ENCODE data around the gene ACOXL. TPM values are rescaled to one million over a fixed set of nuclear protein-coding genes. Genes with fewer than 3 reads are reported as not detected.

Gene ACOXL
- total RNA-seq, 2 donors from 2014 or later, result 0.52 TPM; not detected in 1

DNA sequence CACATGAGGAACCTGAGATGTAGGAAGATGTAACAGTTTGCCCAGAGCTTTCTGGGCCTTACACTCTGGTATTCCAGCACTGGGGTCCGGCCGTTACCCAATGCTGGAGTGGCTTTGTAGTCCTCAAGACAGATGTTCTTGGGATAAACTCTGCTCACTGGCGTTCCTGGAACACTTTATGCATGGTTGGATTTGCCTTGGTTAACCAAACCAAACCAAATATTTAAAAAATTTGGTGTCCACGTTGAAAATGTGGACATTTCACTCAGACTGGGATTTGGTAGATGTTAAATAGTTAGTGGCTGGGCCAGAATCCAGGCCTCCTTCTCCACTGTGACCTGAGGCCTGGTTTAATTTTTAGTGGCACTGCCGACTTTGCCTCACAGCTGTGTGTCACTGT is 81.5 kb downstream of the ACOXL start:
- H3K9me3 ChIP-seq, result no peaks in the 10 kb centered on the region
- DNase-seq (no peak), ATAC-seq (no peak)
- H3K4me1 ChIP-seq, result no peaks in the 10 kb centered on the region
- no peak for TF ChIP-seq POLR2A (IDR thresholded peaks at IDR 0.05)
- TF ChIP-seq, protein P1, sequence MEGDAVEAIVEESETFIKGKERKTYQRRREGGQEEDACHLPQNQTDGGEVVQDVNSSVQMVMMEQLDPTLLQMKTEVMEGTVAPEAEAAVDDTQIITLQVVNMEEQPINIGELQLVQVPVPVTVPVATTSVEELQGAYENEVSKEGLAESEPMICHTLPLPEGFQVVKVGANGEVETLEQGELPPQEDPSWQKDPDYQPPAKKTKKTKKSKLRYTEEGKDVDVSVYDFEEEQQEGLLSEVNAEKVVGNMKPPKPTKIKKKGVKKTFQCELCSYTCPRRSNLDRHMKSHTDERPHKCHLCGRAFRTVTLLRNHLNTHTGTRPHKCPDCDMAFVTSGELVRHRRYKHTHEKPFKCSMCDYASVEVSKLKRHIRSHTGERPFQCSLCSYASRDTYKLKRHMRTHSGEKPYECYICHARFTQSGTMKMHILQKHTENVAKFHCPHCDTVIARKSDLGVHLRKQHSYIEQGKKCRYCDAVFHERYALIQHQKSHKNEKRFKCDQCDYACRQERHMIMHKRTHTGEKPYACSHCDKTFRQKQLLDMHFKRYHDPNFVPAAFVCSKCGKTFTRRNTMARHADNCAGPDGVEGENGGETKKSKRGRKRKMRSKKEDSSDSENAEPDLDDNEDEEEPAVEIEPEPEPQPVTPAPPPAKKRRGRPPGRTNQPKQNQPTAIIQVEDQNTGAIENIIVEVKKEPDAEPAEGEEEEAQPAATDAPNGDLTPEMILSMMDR (IDR thresholded peaks at IDR 0.05), result no peak
- H3K27ac ChIP-seq, result no peak overlapping the region
- 73 to 85% methylated on average over 5 of the region's 5 CpGs for WGBS, 2 donors
- intact Hi-C loops (cut with DNase I), result no loop called here
- H3K27me3 ChIP-seq, result no peaks in the 10 kb centered on the region
- no peak overlapping the region for H3K4me3 ChIP-seq
- no peaks in the 10 kb centered on the region for H3K36me3 ChIP-seq (replicated peaks in 1 of 2; ENCODE audit: insufficient read depth in 1 of 2, low read depth in 2 of 2)

DNA sequence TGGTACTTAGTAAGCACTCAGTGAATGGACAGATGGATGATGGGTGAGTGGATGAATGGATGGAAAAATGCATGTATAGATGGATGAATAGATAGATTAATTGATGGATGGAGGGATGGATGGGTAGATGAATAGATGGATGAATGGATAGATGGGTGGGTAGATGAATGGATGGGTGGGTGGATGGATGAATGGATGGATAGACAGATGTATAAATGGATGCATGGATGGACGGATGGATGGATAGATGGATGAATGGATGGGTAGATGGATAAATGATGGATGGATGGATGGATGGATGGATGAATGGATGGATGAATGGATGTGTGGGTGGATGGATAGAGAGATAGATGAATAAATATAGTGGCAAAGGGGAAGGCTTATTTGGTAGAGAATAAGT is 83.6 kb downstream of the ACOXL start:
- Histone ChIP-seq H3K27ac (no peak overlapping the region), H3K27me3 (no peaks in the 10 kb centered on the region), H3K4me3 (no peak overlapping the region), H3K9me3 (no peaks in the 10 kb centered on the region), H3K4me1 (no peaks in the 10 kb centered on the region), H3K36me3 (replicated peaks in 1 of 2; ENCODE audit: insufficient read depth in 1 of 2, low read depth in 2 of 2) (no peaks in the 10 kb centered on the region)
- TF ChIP-seq, protein P1 (IDR thresholded peaks at IDR 0.05), result no peak
- TF ChIP-seq POLR2A (IDR thresholded peaks at IDR 0.05), result no peak
- intact Hi-C loops (cut with DNase I), result no loop called here
- ATAC-seq (no peak), DNase-seq (no peak)
- 64 to 72% methylated on average over 1 of the region's 1 CpG for WGBS, 2 donors

DNA sequence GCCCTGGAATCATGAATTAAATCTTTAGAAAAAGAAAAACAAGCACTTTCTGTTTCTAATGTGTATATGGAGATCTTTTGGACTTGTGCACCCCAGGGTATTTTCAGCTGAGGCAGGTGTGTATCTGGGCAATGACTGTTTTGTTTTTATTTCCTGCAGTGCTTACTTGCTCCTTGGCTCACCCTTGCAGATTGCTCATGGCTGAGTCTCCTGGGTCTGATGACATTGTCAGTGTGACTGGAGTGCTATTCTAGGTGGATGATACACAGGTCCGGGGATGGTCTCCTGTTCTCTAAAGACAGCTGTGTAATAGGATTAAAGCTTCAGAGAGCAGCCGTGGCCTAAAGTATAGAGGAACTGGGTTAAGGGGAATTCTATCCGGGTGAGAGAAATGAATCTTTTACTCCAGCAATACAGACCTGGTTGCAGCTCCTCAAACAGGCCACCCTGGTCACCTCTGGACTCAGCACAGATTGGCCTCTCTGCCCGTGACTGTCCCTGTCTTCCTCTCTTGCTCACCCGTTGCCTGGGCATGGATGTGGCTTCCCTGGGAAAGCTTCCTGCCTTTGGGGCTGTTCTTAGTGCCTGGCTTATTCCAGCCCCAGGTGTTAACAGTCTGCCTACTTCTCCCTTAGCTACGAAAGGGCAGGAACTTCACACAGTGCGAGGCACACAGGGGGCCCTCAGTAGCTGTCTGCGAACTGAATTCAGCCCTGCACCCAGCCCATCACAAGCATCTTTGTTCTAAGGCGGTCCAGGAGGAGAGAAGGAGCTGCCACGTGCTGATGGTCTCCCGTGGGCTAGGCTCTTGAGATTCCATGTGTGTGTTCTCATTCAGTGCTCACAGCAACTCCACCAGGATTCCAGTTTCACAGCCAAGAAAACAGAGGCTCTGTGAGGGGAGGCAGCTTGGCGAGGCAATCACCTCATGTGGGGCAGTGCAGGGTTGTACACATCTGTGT is 84.3 kb downstream of the ACOXL start:
- no peak for DNase-seq
- H3K9me3 ChIP-seq, result no peaks in the 10 kb centered on the region
- no peaks in the 10 kb centered on the region for H3K27me3 ChIP-seq
- H3K4me3 ChIP-seq, result no peak overlapping the region
- intact Hi-C loops (cut with DNase I), result no loop called here
- H3K4me1 ChIP-seq, result no peaks in the 10 kb centered on the region
- no peak overlapping the region for H3K27ac ChIP-seq
- 72 to 74% methylated on average over 12 of the region's 12 CpGs for WGBS, 2 donors
- no peaks in the 10 kb centered on the region for H3K36me3 ChIP-seq (replicated peaks in 1 of 2; ENCODE audit: insufficient read depth in 1 of 2, low read depth in 2 of 2)
- no peak for ATAC-seq
- no peak for TF ChIP-seq POLR2A (IDR thresholded peaks at IDR 0.05)
- TF ChIP-seq, protein P1 (IDR thresholded peaks at IDR 0.05), result no peak

DNA sequence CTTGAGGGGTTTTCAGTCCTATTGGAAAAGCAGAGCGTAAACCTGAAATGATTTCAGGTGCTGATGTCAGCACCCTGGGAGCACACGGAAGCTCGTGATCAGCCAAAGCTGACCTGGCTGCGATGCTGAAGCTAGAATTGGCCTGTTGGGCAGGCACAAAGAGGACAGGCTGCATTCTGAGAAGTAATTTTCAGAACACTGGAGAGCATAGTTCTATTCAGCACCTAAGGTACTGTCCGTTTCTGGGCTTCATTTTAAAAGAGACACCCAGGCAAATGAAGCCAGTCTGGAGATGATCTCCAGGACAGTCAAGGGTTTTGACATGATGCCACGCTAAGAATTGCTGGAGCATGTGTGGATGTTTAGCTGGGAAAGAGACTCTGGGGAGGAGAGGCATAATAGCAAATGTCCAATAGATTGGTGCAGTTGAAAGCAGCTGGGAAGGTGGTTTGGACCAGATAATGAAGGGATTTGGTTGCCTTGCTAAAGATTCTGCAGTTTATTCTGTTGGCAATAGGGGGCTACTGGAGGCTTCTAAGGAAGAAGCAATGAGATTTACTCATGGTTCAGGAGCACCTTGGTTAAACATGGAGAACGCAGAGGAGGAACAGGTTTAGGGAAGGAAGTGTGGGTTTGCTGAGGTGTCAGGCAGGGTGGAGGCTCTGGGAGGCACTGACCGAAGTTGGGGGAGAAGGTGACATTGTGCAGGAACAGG is 86.6 kb downstream of the ACOXL start:
- no peaks in the 10 kb centered on the region for H3K36me3 ChIP-seq (replicated peaks in 1 of 2; ENCODE audit: insufficient read depth in 1 of 2, low read depth in 2 of 2)
- intact Hi-C loops (cut with DNase I), result no loop called here
- H3K4me3 ChIP-seq, result no peak overlapping the region
- WGBS, 2 donors, result 62 to 75% methylated on average over 4 to 8 of the region's 8 CpGs
- H3K27ac ChIP-seq, result no peak overlapping the region
- DNase-seq (no peak), ATAC-seq (no peak)
- TF ChIP-seq, protein P1 (IDR thresholded peaks at IDR 0.05), result no peak
- no peak for TF ChIP-seq POLR2A (IDR thresholded peaks at IDR 0.05)
- H3K9me3 ChIP-seq, result no peaks in the 10 kb centered on the region
- H3K27me3 ChIP-seq, result no peaks in the 10 kb centered on the region
- H3K4me1 ChIP-seq, result no peaks in the 10 kb centered on the region

Measured in body of pancreas (tissue), 4 donors.